H4 (cell line): ENCODE measurements around the gene RPL35. TPM values are rescaled to one million over a fixed set of nuclear protein-coding genes. Genes with fewer than 3 reads are reported as not detected.
A peak's percentile ranks its signal among the peaks of the same experiment; 100 is the strongest.

Experiments used
- DNase-seq: peaks from one replicate; pipeline ENCODE4 v3.0.0-alpha.2; 2015; ENCODE audit warnings: low spot score
- total RNA-seq: library from RNA; depleted of rRNA; stranded (reverse); fragments of >200 nt; shearing (Covaris generic); gene quantifications from 2 replicates; pipeline ENCODE4 v1.2.3, GENCODE V29; 2014; rRNA removed

Gene RPL35
- 2,412 and 2,808 TPM in 2 replicates for total RNA-seq

GRCh38 chr9:124861342-124862229 is at the start of gene RPL35, which contains the start of gene ARPC5L:
RPL35 (minus strand) TSS chr9:124861957; CDS start chr9:124861912, 45 bp downstream.
ARPC5L (plus strand) TSS chr9:124862130; CDS start chr9:124869291, 7,161 bp downstream.
- peak; percentile 83 for DNase-seq

- no peak for DNase-seq
These were observed 46.3 kb upstream of the RPL35 start for GRCh38 chr9:124908098-124908497.

GRCh38 chr9:124906966-124907365 is 45.2 kb upstream of the RPL35 start:
- DNase-seq, result no peak

GRCh38 chr9:124899845-124900244 is 38.1 kb upstream of the RPL35 start:
- DNase-seq, result no peak

GRCh38 chr9:124897570-124898460 is 36.1 kb upstream of the RPL35 start:
- DNase-seq, result no peak

GRCh38 chr9:124894741-124895170 is 33.0 kb upstream of the RPL35 start:
- DNase-seq, result peak; percentile 31

- DNase-seq, result no peak
These were observed 32.4 kb upstream of the RPL35 start for GRCh38 chr9:124894035-124894740.

GRCh38 chr9:124890179-124890578 is 28.4 kb upstream of the RPL35 start:
- DNase-seq, result no peak

- DNase-seq, result no peak
These were observed 27.2 kb upstream of the RPL35 start for GRCh38 chr9:124889006-124889405.

GRCh38 chr9:124887832-124888231 is 26.1 kb upstream of the RPL35 start:
- no peak for DNase-seq

- DNase-seq, result no peak
These were observed 25.2 kb upstream of the RPL35 start for GRCh38 chr9:124886866-124887492.

- no peak for DNase-seq
These were observed 24.7 kb upstream of the RPL35 start for GRCh38 chr9:124886461-124886860.

- no peak for DNase-seq
These were observed 23.8 kb upstream of the RPL35 start for GRCh38 chr9:124885551-124885950.

- no peak for DNase-seq
These were observed 22.6 kb upstream of the RPL35 start for GRCh38 chr9:124884376-124884775.

GRCh38 chr9:124882231-124882630 is 20.5 kb upstream of the RPL35 start:
- no peak for DNase-seq

GRCh38 chr9:124881138-124881743 is 19.5 kb upstream of the RPL35 start:
- no peak for DNase-seq

- DNase-seq, result no peak
These were observed 18.7 kb upstream of the RPL35 start for GRCh38 chr9:124880501-124880900.

- no peak for DNase-seq
These were observed 17.5 kb upstream of the RPL35 start for GRCh38 chr9:124879226-124879625.

GRCh38 chr9:124878518-124878917 is 16.8 kb upstream of the RPL35 start:
- no peak for DNase-seq

GRCh38 chr9:124878021-124878420 is 16.3 kb upstream of the RPL35 start:
- no peak for DNase-seq
